HepG2 (cell line): Measurements from ENCODE around the gene ZBTB7C. TPM values are rescaled to one million over a fixed set of nuclear protein-coding genes. Genes with fewer than 3 reads are reported as not detected.

Experiments used
- ARID4A ChIP-seq: sonication (generic); formaldehyde crosslinking; IDR thresholded peaks from 2 replicates; pipeline ENCODE4 v1.5.0; 2020; ENCODE audit warnings: mild to moderate bottlenecking, missing genetic modification reagents, borderline replicate concordance
- GABPA ChIP-seq, 2 experiments: IDR thresholded peaks; 2 replicates each; pipeline ENCODE4 v1.6.1; 2011 to 2016; ENCODE audit warnings: low read depth in 2 of 2, low read length in 1 of 2, missing biosample characterization in 1 of 2, missing genetic modification characterization in 1 of 2
- KAT8 ChIP-seq: IDR thresholded peaks from 2 replicates; pipeline ENCODE4 v1.6.1; 2016; ENCODE audit warnings: missing genetic modification reagents, missing compliant biosample characterization
- PATZ1 ChIP-seq: sonication (generic); formaldehyde crosslinking; IDR thresholded peaks from 2 replicates; pipeline ENCODE4 v1.4.0; 2020; ENCODE audit warnings: missing genetic modification reagents
- ZMAT3 ChIP-seq: sonication (generic); formaldehyde crosslinking; conservative IDR thresholded peaks from 2 replicates; pipeline ENCODE4 v1.7.0; 2021; ENCODE audit warnings: missing genetic modification reagents
- ZNF224 ChIP-seq: sonication (generic); formaldehyde crosslinking; IDR thresholded peaks from 2 replicates; pipeline ENCODE4 v1.5.0; 2020; ENCODE audit warnings: mild to moderate bottlenecking, missing genetic modification reagents
- ZNF230 ChIP-seq: sonication (generic); formaldehyde crosslinking; IDR thresholded peaks from 2 replicates; pipeline ENCODE4 v1.4.0; 2020; ENCODE audit warnings: mild to moderate bottlenecking, missing genetic modification reagents
- ZNF234 ChIP-seq: sonication (generic); formaldehyde crosslinking; conservative IDR thresholded peaks from 2 replicates; pipeline ENCODE4 v1.5.1; 2020; ENCODE audit warnings: mild to moderate bottlenecking, missing genetic modification reagents
- ZNF275 ChIP-seq: sonication (generic); formaldehyde crosslinking; IDR thresholded peaks from 2 replicates; pipeline ENCODE4 v1.8.0; 2022; ENCODE audit warnings: missing genetic modification reagents, mild to moderate bottlenecking, inconsistent platforms, borderline replicate concordance
- ZNF430 ChIP-seq: sonication (generic); formaldehyde crosslinking; IDR thresholded peaks from 2 replicates; pipeline ENCODE4 v1.9.0; 2021; ENCODE audit warnings: mild to moderate bottlenecking, missing genetic modification reagents
- ZNF441 ChIP-seq: sonication (generic); formaldehyde crosslinking; IDR thresholded peaks from 2 replicates; pipeline ENCODE4 v1.7.0; 2021; ENCODE audit warnings: missing genetic modification reagents, borderline replicate concordance
- ZNF546 ChIP-seq: sonication (generic); formaldehyde crosslinking; conservative IDR thresholded peaks from 2 replicates; pipeline ENCODE4 v1.8.1; 2023; ENCODE audit warnings: mild to moderate bottlenecking, missing genetic modification reagents
- ZNF614 ChIP-seq: IDR thresholded peaks from 2 replicates; pipeline ENCODE4 v1.6.1; 2018; ENCODE audit warnings: missing biosample characterization, missing genetic modification reagents, inconsistent platforms, borderline replicate concordance
- ZNF615 ChIP-seq: sonication (generic); formaldehyde crosslinking; IDR thresholded peaks from 2 replicates; pipeline ENCODE4 v1.5.0; 2020; ENCODE audit warnings: mild to moderate bottlenecking, missing genetic modification reagents, borderline replicate concordance
- ZNF704 ChIP-seq: sonication (generic); formaldehyde crosslinking; IDR thresholded peaks from 2 replicates; pipeline ENCODE4 v1.8.1; 2023; ENCODE audit warnings: mild to moderate bottlenecking, inconsistent platforms, moderate library complexity, missing genetic modification reagents, borderline replicate concordance
- ZNF800 ChIP-seq: sonication (generic); formaldehyde crosslinking; IDR thresholded peaks from 2 replicates; pipeline ENCODE4 v1.4.0; 2020; ENCODE audit warnings: missing genetic modification reagents
- polyA plus RNA-seq, 8 experiments: library from polyadenylated mRNA; depleted of rRNA in 3 of 8; stranded (reverse) in 7 of 8; unstranded in 1 of 8; fragments of >200 nt; fragmentation: Illumina TruSeq in 4 of 8; extraction: Trizol in 4 of 8; gene quantifications; 2 replicates each; pipeline versions ENCODE4 v1.2.1 to v1.2.3, GENCODE V29; 2011 to 2016; ENCODE audit warnings: low read depth in 4 of 8, missing spikeins in 1 of 8, mixed read lengths in 1 of 8; ENCODE audit not compliant: insufficient read depth in 1 of 8
- total RNA-seq, 5 experiments: library from RNA; depleted of rRNA; stranded (reverse); fragments of >200 nt; fragmentation: Illumina TruSeq; extraction: Trizol; gene quantifications; 2 replicates each; pipeline ENCODE4 v1.2.3, GENCODE V29; 2016; ENCODE audit warnings: low read depth in 1 of 5

The ZBTB7C gene
- total and polyA plus RNA-seq, 2 of the 13 experiments (the other 11 are each of a cell fraction or from before 2014, with no cell fraction given): 0.01 to 0.04 TPM

- TF ChIP-seq ARID4A (CRISPR knock-in tag): 0 out of 2 replicates have a peak, but pooled peaks have one; percentile 15
- TF ChIP-seq ZMAT3 (CRISPR knock-in tag): no peak
- TF ChIP-seq GABPA (IDR thresholded peaks at IDR 0.05; ENCODE audit: low read depth, low read length): no peak
- TF ChIP-seq GABPA (CRISPR knock-in tag; IDR thresholded peaks at IDR 0.05; ENCODE audit: low read depth): no peak
- no peak for TF ChIP-seq ZNF614
- peak; percentile 25; the same call in 1 of the 2 replicates for TF ChIP-seq PATZ1 (CRISPR knock-in tag)
- TF ChIP-seq ZNF275: no peak
- TF ChIP-seq ZNF224: no peak
- TF ChIP-seq ZNF441 (CRISPR knock-in tag): no peak
- no peak for TF ChIP-seq KAT8 (CRISPR knock-in tag)
- no peak for TF ChIP-seq ZNF546 (CRISPR knock-in tag)
- TF ChIP-seq ZNF430 (CRISPR knock-in tag): no peak
- no peak for TF ChIP-seq ZNF800
- no peak for TF ChIP-seq ZNF704
- TF ChIP-seq ZNF615 (CRISPR knock-in tag): no peak
- TF ChIP-seq ZNF234: no peak
- TF ChIP-seq ZNF230 (CRISPR knock-in tag): no peak
These were observed 1.1 kb upstream of the ZBTB7C start (continued) for GRCh38 chr18:48410095-48410920.
